GM12801 (cell line): ENCODE results near the gene ABLIM2.

Experiments
- CTCF ChIP-seq: IDR thresholded peaks from one replicate; pipeline ENCODE4 v1.5.1; 2011; ENCODE audit warnings: control low read depth; ENCODE audit not compliant: insufficient read length; ENCODE audit errors: extremely low read depth

The ABLIM2 gene

GRCh38 chr4:8079031-8079885 is 79.4 kb downstream of the ABLIM2 start:
- no peak for TF ChIP-seq CTCF

- TF ChIP-seq CTCF: no peak
These were observed 80.0 kb downstream of the ABLIM2 start for GRCh38 chr4:8078610-8079015.

- no peak for TF ChIP-seq CTCF
These were observed 80.5 kb downstream of the ABLIM2 start for GRCh38 chr4:8078109-8078494.

- no peak for TF ChIP-seq CTCF
These were observed 81.2 kb downstream of the ABLIM2 start for GRCh38 chr4:8077181-8078108.

GRCh38 chr4:8076023-8076422 is 82.6 kb downstream of the ABLIM2 start:
- TF ChIP-seq CTCF: no peak

GRCh38 chr4:8073206-8073863 is 85.3 kb downstream of the ABLIM2 start:
- TF ChIP-seq CTCF: no peak
